Measurements from ENCODE around the gene MMP20. TPM values are rescaled to one million over a fixed set of nuclear protein-coding genes. Genes with fewer than 3 reads are reported as not detected.
A peak's percentile ranks its signal among the peaks of the same experiment; 100 is the strongest.

MMP20 gene
- total and polyA plus RNA-seq, 2 donors (not counting 1 experiment from before 2014, with no cell fraction given): not detected

GRCh38 chr11:102589047-102589459 is 36.1 kb downstream of the MMP20 start:
- Mint-ChIP-seq H3K4me3 (no peak overlapping the region), H3K27ac (no peak overlapping the region), H3K4me1 (peaks cover 35% of the 10 kb centered on the region), H3K27me3 (no peaks in the 10 kb centered on the region), H3K9me3 (ENCODE audit: insufficient read depth) (no peaks in the 10 kb centered on the region)
- no peaks in the 10 kb centered on the region for H3K27me3 ChIP-seq (replicated peaks in 1 of 4; ENCODE audit: control extremely low read depth in 1 of 4, control insufficient read depth in 3 of 4, insufficient read depth in 4 of 4, low read length in 3 of 4)
- H4K20me1 ChIP-seq (ENCODE audit: control insufficient read depth, insufficient read depth, low read length, poor library complexity, severe bottlenecking): no peaks in the 10 kb centered on the region
- ATAC-seq (ENCODE audit: low read depth): peak; percentile 24
- WGBS (ENCODE audit: insufficient coverage): 0% methylated on average over 1 of the region's 2 CpGs
- no peak overlapping the region for H3K9ac ChIP-seq (ENCODE audit: low read length)
- H3K27ac ChIP-seq (ENCODE audit: low read length in 2 of 2): peak overlapping the region in 1 of 2 donors; percentile 67
- no peaks in the 10 kb centered on the region for H3K9me3 ChIP-seq (ENCODE audit: control extremely low read depth in 1 of 3, control insufficient read depth in 2 of 3, insufficient read depth in 1 of 3, low read length in 2 of 3)
- no peaks in the 10 kb centered on the region for H3K36me3 ChIP-seq (replicated peaks in 1 of 2; ENCODE audit: control extremely low read depth in 1 of 2, control insufficient read depth in 1 of 2, extremely low read depth in 1 of 2, insufficient read depth in 2 of 2, low read length in 1 of 2)
- DNase-seq: peak; percentile 70
- ChIA-PET CTCF (interaction anchor here (1.5 kb wide), 1 partner anchor 24 kb away, joined by 3 read pairs; no protein-coding TSS in a partner anchor), POLR2A (no interaction called here)
- TF ChIP-seq CTCF (IDR thresholded peaks at IDR 0.05) (no peak), EZH2 (IDR thresholded peaks at IDR 0.05; ENCODE audit: borderline replicate concordance, insufficient read depth, low read depth, low read length, poor library complexity, severe bottlenecking) (no peak)
- H2AFZ ChIP-seq (ENCODE audit: insufficient read depth, low read depth, low read length, poor library complexity, severe bottlenecking): peak overlapping the region; percentile 16
- no peaks in the 10 kb centered on the region for H3K79me2 ChIP-seq (ENCODE audit: control insufficient read depth, insufficient read depth, low read length)
- intact Hi-C loops (cut with micrococcal nuclease): no loop called here
- H3K4me3 ChIP-seq (ENCODE audit: control extremely low read depth in 1 of 5, extremely low read depth in 1 of 5, insufficient read depth in 1 of 5, low read depth in 2 of 5, low read length in 4 of 5): no peak overlapping the region
- H3K4me2 ChIP-seq (replicated peaks; ENCODE audit: low read depth, low read length, poor library complexity, severe bottlenecking): peak overlapping the region; percentile 26
- H3K4me1 ChIP-seq (ENCODE audit: control insufficient read depth in 2 of 2, insufficient read depth in 2 of 2, low read length in 2 of 2): peaks cover 26 to 29% of the 10 kb centered on the region in 2 donors

DNA sequence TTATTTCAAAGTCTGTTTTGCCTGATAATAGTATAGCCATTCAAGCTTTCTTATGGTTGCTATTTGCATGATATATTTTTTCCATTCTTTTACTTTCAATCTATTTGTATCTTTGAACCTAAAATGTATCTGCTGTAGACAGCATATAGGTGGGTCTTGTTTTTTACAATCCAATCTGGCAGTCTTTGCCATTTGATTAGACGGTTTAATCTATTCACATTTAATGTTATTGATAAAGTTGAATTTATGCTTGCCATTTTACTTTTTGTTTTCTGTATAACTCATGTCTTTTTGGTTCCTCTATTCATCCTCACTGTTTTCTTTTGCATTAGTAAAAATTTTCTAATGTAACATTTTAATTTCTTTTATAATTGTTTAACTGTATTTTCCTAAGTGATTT is 37.4 kb downstream of the MMP20 start:
- Histone ChIP-seq H3K27me3 (replicated peaks in 1 of 4; ENCODE audit: control extremely low read depth in 1 of 4, control insufficient read depth in 3 of 4, insufficient read depth in 4 of 4, low read length in 3 of 4) (no peaks in the 10 kb centered on the region), H2AFZ (ENCODE audit: insufficient read depth, low read depth, low read length, poor library complexity, severe bottlenecking) (no peak overlapping the region), H3K4me2 (replicated peaks; ENCODE audit: low read depth, low read length, poor library complexity, severe bottlenecking) (no peak overlapping the region), H3K9ac (ENCODE audit: low read length) (no peak overlapping the region), H3K27ac (ENCODE audit: low read length in 2 of 2) (no peak overlapping the region), H3K4me3 (ENCODE audit: control extremely low read depth in 1 of 5, extremely low read depth in 1 of 5, insufficient read depth in 1 of 5, low read depth in 2 of 5, low read length in 4 of 5) (no peak overlapping the region), H3K4me1 (ENCODE audit: control insufficient read depth in 2 of 2, insufficient read depth in 2 of 2, low read length in 2 of 2) (peaks cover 26 to 29% of the 10 kb centered on the region in 2 donors), H4K20me1 (ENCODE audit: control insufficient read depth, insufficient read depth, low read length, poor library complexity, severe bottlenecking) (no peaks in the 10 kb centered on the region), H3K79me2 (ENCODE audit: control insufficient read depth, insufficient read depth, low read length) (no peaks in the 10 kb centered on the region), H3K9me3 (ENCODE audit: control extremely low read depth in 1 of 3, control insufficient read depth in 2 of 3, insufficient read depth in 1 of 3, low read length in 2 of 3) (no peaks in the 10 kb centered on the region), H3K36me3 (replicated peaks in 1 of 2; ENCODE audit: control extremely low read depth in 1 of 2, control insufficient read depth in 1 of 2, extremely low read depth in 1 of 2, insufficient read depth in 2 of 2, low read length in 1 of 2) (no peaks in the 10 kb centered on the region)
- POLR2A ChIA-PET: no interaction called here
- ATAC-seq (ENCODE audit: low read depth): no peak
- H3K4me3 Mint-ChIP-seq: no peak overlapping the region
- no peaks in the 10 kb centered on the region for H3K27me3 Mint-ChIP-seq
- peaks cover 35% of the 10 kb centered on the region for H3K4me1 Mint-ChIP-seq
- H3K9me3 Mint-ChIP-seq (ENCODE audit: insufficient read depth): no peaks in the 10 kb centered on the region
- intact Hi-C loops (cut with micrococcal nuclease): no loop called here
- no CpG with 5 or more reads among the region's 1 CpG for WGBS (ENCODE audit: insufficient coverage)
- TF ChIP-seq EZH2 (IDR thresholded peaks at IDR 0.05; ENCODE audit: borderline replicate concordance, insufficient read depth, low read depth, low read length, poor library complexity, severe bottlenecking): no peak
- no peak for TF ChIP-seq CTCF (IDR thresholded peaks at IDR 0.05)
- CTCF ChIA-PET: no interaction called here
- no peak for DNase-seq
- H3K27ac Mint-ChIP-seq: no peak overlapping the region
